GM23248 (cell line): ENCODE data around the gene TAMALIN.

ENCODE experiments used
- EZH2 ChIP-seq: fragments of 200-600 bp; sonication (generic); IDR thresholded peaks from 2 replicates; pipeline ENCODE4 v1.6.1; 2018; ENCODE audit warnings: antibody characterized with exemption, mild to moderate bottlenecking; ENCODE audit not compliant: insufficient read depth, poor library complexity, severe bottlenecking
- EZH2phosphoT487 ChIP-seq: fragments of 200-600 bp; sonication (generic); IDR thresholded peaks from 2 replicates; pipeline ENCODE4 v1.6.1; 2018; ENCODE audit warnings: antibody characterized with exemption, moderate library complexity, mild to moderate bottlenecking, low read depth; ENCODE audit not compliant: insufficient read depth

GRCh38 chr12:52020539-52021336, 14.0 kb downstream of the TAMALIN start:
- TF ChIP-seq EZH2 (no peak), EZH2phosphoT487 (no peak)
